ENCODE measurements around the gene LSP1. TPM values are rescaled to one million over a fixed set of nuclear protein-coding genes. Genes with fewer than 3 reads are reported as not detected.

Gene LSP1
- total RNA-seq, 1 donor from 2014 or later = 22.9 TPM

- ATAC-seq = no peak
- peak; percentile 13 for DNase-seq
- intact Hi-C loops (cut with micrococcal nuclease) = no loop called here
Observed at GRCh38 chr11:1823376-1824220, 29.3 kb upstream of the LSP1 start.

GRCh38 chr11:1824221-1825038, 28.5 kb upstream of the LSP1 start:
- no peak for ATAC-seq
- intact Hi-C loops (cut with micrococcal nuclease) = no loop called here

GRCh38 chr11:1825039-1825740, 27.7 kb upstream of the LSP1 start:
- intact Hi-C loops (cut with micrococcal nuclease) = no loop called here
- peak; percentile 57 for ATAC-seq

More at GRCh38 chr11:1824221-1825038, 28.5 kb upstream of the LSP1 start:
- peak; percentile 20 for DNase-seq

GRCh38 chr11:1825785-1826451, 27.0 kb upstream of the LSP1 start:
- intact Hi-C loops (cut with micrococcal nuclease) = no loop called here
- ATAC-seq = no peak
- DNase-seq = peak; percentile 25

More at GRCh38 chr11:1825039-1825740, 27.7 kb upstream of the LSP1 start:
- DNase-seq = peak; percentile 68

DNA sequence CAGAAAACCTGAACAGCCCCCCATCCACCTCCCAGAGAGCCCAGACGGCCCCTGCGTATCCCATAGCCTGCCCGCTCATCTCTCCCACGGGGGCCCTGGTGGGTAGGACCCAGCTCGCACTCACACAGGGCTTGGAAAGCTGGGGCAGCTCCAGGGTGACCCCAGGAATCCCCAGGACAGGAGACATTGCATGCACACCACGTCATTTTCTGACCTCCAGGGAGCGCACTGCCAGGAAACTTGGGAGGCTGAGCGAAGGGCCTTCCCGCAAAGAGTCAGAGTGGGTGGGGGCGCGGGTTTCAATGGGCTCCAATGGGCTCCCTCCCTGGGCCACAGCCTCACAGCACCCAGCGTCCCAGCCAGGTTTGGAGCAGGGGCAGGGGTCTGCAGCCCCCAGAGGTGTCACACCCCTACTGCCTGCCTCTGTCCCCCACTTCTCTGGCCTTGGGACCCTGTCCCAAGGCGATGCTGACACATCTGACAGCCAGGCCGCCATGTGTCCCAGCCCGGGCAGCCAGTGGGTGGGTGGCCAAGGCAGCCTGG, 26.3 kb upstream of the LSP1 start:
- intact Hi-C loops (cut with micrococcal nuclease) = no loop called here
- ATAC-seq = peak; percentile 13

DNA sequence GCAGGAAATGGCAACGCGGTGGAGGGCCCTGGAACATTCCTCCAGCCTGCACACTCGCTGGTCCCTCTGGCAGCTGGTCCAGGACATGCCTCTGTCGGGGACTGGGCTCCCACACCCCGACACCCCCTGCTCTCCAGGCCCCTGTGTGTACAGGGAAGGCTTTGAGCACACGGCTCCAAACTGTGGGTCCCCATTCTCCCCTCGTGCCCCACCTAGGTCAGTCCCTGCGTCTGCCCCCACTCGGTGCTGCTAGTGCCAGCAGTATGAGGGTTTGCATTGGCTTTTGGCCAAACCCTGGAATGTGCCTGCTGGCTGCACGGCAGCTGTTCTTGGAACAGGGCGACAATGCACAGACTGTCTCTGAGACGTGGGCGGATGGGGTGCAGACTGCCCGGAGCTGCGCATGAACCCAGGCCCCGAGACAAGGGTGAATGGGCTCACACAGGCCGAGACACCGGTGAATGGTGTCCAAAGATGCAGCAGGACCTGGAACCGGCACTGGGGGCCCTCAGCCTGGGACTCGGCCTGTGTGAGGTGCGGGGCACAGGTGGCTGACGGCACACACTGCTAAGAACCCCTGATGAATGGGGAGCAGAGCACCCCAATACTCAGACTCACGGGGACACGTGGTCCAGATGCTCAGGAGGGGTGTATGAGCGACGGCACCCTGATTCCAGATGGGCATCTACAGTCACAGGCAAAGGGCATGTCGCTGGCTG, 25.6 kb upstream of the LSP1 start:
- peak; percentile 66 for DNase-seq
- intact Hi-C loops (cut with micrococcal nuclease) = no loop called here

More for the DNA sequence above, 26.3 kb upstream of the LSP1 start:
- DNase-seq = peak; percentile 37

GRCh38 chr11:1827931-1828330, 25.0 kb upstream of the LSP1 start:
- ATAC-seq = no peak
- intact Hi-C loops (cut with micrococcal nuclease) = no loop called here
- DNase-seq = peak; percentile 21

More for the DNA sequence above, 25.6 kb upstream of the LSP1 start:
- ATAC-seq = peak; percentile 83

DNA sequence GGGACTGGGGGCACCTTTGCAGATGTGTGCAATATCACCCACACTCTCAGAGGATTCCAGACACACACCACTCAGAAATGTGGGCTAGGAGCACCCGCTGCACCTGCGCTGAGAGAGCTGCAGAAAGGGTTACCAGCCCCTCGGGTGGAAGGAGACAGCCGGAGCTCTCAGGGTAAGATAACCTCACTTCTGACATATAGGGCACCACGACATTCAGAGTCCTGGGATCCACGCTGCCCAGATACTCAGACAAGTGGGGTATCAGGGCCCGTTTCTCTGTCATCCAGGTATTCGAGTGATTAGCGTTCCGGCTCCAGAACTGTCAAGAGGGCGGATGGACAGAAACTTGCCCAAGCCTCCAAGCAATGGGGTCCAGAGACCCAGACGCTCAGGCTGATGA, 24.3 kb upstream of the LSP1 start:
- ATAC-seq (no peak), DNase-seq (peak; percentile 12)
- intact Hi-C loops (cut with micrococcal nuclease) = no loop called here

DNA sequence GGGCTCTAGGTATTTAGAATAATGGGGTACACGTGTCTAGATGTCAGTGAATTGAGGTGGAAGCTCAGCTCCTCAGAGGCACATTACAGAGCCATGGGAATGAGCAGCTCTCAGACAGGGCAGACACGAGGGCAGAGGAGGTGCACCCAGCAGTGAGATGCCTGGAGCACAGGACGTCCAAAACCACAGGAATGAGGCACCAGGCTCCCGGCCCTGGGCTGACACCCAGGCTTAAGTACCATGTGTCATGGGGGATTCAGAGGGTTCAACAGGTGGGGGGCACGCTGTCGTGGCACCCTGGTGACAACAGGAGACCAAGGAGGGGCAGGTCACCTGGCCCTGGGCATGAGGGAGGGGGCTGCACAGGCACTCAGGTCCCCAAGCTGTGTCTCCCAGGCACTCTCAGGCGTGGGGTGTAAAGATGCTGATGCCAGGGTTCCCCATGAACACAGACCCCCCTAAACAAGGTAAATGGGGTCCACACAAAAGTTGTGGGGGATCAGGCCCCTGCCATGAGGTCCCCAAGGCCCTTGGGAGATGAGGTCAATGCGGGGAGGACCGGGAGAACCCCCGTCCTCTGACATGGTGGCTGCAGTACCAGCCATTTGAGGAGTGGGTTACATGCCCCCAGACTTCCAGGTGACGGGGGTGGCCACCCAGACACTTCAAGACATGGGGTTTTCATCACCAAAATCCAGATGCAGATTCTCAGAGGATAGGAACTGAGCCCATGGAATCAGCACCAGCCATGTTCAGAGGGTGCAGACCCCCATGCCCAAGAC, 23.7 kb upstream of the LSP1 start:
- DNase-seq (peak; percentile 18), ATAC-seq (no peak)
- intact Hi-C loops (cut with micrococcal nuclease) = no loop called here

GRCh38 chr11:1830004-1830321, 22.9 kb upstream of the LSP1 start:
- intact Hi-C loops (cut with micrococcal nuclease) = no loop called here
- ATAC-seq = no peak
- DNase-seq = peak; percentile 15

DNA sequence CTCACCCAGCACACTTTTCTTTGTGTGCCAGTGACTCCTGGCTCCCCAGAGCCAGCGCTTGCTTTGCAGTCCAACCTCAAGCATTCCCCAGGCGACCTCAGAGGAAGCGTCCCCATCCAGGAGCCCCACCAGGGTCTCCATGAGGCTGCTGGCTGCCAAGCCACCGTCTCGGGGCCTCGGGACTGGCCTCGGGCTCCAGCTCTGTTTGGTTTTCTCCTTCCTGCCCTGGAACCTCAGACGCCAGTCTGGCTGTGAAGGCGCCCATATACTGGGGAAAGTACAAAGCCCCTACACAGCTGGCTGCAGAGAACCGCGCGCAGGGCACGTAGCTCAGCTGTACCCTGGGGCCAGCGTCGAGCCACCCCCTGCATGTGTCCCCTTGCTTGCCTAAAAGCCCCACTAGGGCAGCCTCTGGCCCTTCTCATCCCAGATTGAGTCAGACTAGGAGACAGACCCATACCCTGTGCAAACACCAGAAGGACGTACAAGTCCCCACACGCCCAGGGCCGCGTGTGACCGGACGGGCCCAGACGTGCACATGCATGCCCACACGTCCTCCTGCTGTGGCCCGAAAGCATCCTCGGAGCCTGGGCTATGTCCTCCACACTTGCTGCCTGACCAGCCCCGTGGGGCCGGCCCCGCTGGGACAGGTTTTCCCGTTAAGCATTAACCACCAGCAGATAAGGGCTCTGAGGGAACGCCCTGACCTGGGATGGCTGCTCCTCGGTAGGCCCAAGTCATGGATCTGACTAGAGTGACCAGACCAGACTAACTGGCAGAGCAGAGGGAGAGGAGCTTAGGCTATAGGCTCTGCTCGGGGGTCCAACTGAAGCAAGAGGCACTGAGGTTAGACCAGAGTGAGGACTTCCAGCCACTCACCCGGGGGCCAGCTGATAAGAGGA, 22.3 kb upstream of the LSP1 start:
- peak; percentile 26 for DNase-seq
- intact Hi-C loops (cut with micrococcal nuclease) = no loop called here
- no peak for ATAC-seq

GRCh38 chr11:1831338-1832210, 21.3 kb upstream of the LSP1 start:
- peak; percentile 18 for DNase-seq
- intact Hi-C loops (cut with micrococcal nuclease) = loop anchor here (2.0 kb wide), 1 partner anchor 139 kb away; no protein-coding TSS in a partner anchor
- no peak for ATAC-seq

- intact Hi-C loops (cut with micrococcal nuclease) = loop anchor here (2.0 kb wide), 1 partner anchor 140 kb away; no protein-coding TSS in a partner anchor
Observed at GRCh38 chr11:1832211-1832919, 20.5 kb upstream of the LSP1 start.

DNA sequence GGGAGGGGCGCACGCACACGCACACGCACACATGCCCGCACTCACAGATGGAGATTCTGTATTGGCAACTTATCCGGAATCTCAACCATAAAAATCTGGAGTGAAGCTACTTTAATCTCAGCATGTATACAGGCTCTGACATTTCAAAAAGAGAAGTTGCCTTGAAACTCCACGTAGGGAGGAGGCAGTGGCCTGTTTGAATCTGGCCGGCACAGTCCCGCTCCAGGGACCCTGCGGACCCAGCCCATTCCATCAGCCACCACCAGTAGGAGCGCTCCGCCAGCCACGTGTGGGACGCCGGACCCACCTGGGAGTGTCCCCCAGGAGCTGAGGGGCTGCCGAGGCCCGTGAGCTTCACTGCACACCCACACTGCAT, 20.0 kb upstream of the LSP1 start:
- ATAC-seq = no peak
- peak; percentile 27 for DNase-seq
- intact Hi-C loops (cut with micrococcal nuclease) = loop anchor here (2.0 kb wide), 1 partner anchor 140 kb away; no protein-coding TSS in a partner anchor

More at GRCh38 chr11:1832211-1832919, 20.5 kb upstream of the LSP1 start:
- DNase-seq = peak; percentile 83
- ATAC-seq = peak; percentile 85
